K562 (cell line): ENCODE measurements around the gene WDR91. TPM values are rescaled to one million over a fixed set of nuclear protein-coding genes. Genes with fewer than 3 reads are reported as not detected.

ENCODE experiments used
- CBX5 ChIP-seq: IDR thresholded peaks from 2 replicates; pipeline ENCODE4 v1.6.1; 2014; ENCODE audit warnings: low read depth, borderline replicate concordance
- GTF2F1 ChIP-seq: IDR thresholded peaks from 2 replicates; pipeline ENCODE4 v1.6.1; 2011; ENCODE audit warnings: low read depth, low read length, improper control_type of control experiment
- HNRNPK ChIP-seq: fragments of 200-400 bp; formaldehyde crosslinking; IDR thresholded peaks from one replicate; pipeline ENCODE4 v1.6.1; 2018; ENCODE audit warnings: mild to moderate bottlenecking, low read depth, low read length; ENCODE audit not compliant: poor library complexity, severe bottlenecking
- HSF4 ChIP-seq: fragments of 250-450 bp; sonication (Bioruptor Pico); IDR thresholded peaks from 2 replicates; pipeline ENCODE4 v2.1.2; 2022; ENCODE audit warnings: mild to moderate bottlenecking, moderate library complexity, borderline replicate concordance
- KLF1 ChIP-seq: fragments of 450-650 bp; IDR thresholded peaks from 2 replicates; pipeline ENCODE4 v1.6.1; 2016; ENCODE audit warnings: missing genetic modification characterization, missing compliant biosample characterization
- KLF6 ChIP-seq: fragments of 250-450 bp; sonication (Bioruptor Pico); IDR thresholded peaks from 2 replicates; pipeline ENCODE4 v1.4.0; 2020; ENCODE audit warnings: mild to moderate bottlenecking, moderate library complexity, borderline replicate concordance
- MAZ ChIP-seq, 2 experiments: fragments of 450-650 bp in 1 of 2; sonication (generic) in 1 of 2; formaldehyde crosslinking; IDR thresholded peaks in 1 of 2; conservative IDR thresholded peaks in 1 of 2; 2 replicates each; pipeline versions ENCODE4 v1.4.0 to v1.5.0; 2020; ENCODE audit warnings: mild to moderate bottlenecking in 1 of 2, missing genetic modification reagents in 1 of 2
- MXI1 ChIP-seq: IDR thresholded peaks from 2 replicates; pipeline ENCODE4 v1.6.1; 2011; ENCODE audit warnings: low read depth, mild to moderate bottlenecking, improper control_type of control experiment, low read length
- NEUROD1 ChIP-seq: fragments of 150-350 bp; IDR thresholded peaks from 2 replicates; pipeline ENCODE4 v1.6.1; 2014; ENCODE audit warnings: borderline replicate concordance, low read length, low read depth; ENCODE audit not compliant: partially characterized antibody
- NFYB ChIP-seq: IDR thresholded peaks from 2 replicates; pipeline ENCODE4 v1.6.1; 2011; ENCODE audit warnings: mild to moderate bottlenecking, moderate library complexity; ENCODE audit not compliant: insufficient read length; ENCODE audit errors: extremely low read depth
- PHF20 ChIP-seq: fragments of 450-650 bp; IDR thresholded peaks from 2 replicates; pipeline ENCODE4 v1.6.1; 2018; ENCODE audit not compliant: partially characterized antibody
- POLR2H ChIP-seq: IDR thresholded peaks from 2 replicates; pipeline ENCODE4 v1.6.1; 2016; ENCODE audit warnings: missing genetic modification characterization, low read depth, mild to moderate bottlenecking, control low read depth, missing compliant biosample characterization, moderate library complexity
- PRMT5 ChIP-seq: sonication (generic); formaldehyde crosslinking; IDR thresholded peaks from 2 replicates; pipeline ENCODE4 v1.5.0; 2020; ENCODE audit warnings: missing genetic modification reagents
- PYGO2 ChIP-seq: fragments of 450-650 bp; IDR thresholded peaks from 2 replicates; pipeline ENCODE4 v1.6.1; 2016; ENCODE audit warnings: mild to moderate bottlenecking, missing genetic modification characterization, moderate library complexity, missing compliant biosample characterization
- RBM14 ChIP-seq: fragments of 200-400 bp; formaldehyde crosslinking; IDR thresholded peaks from 2 replicates; pipeline ENCODE4 v1.6.1; 2018; ENCODE audit warnings: low read depth, mild to moderate bottlenecking, low read length, moderate library complexity, borderline replicate concordance; ENCODE audit not compliant: insufficient read depth
- SAFB ChIP-seq: fragments of 200-400 bp; formaldehyde crosslinking; IDR thresholded peaks from 2 replicates; pipeline ENCODE4 v1.6.1; 2017; ENCODE audit warnings: low read depth, low read length, borderline replicate concordance
- SRSF1 ChIP-seq: fragments of 200-400 bp; formaldehyde crosslinking; IDR thresholded peaks from 2 replicates; pipeline ENCODE4 v1.6.1; 2017; ENCODE audit warnings: mild to moderate bottlenecking, low read depth, low read length, moderate library complexity
- TAL1 ChIP-seq: fragments of 450-650 bp; IDR thresholded peaks from 2 replicates; pipeline ENCODE4 v1.6.1; 2016; ENCODE audit warnings: mild to moderate bottlenecking
- TRIM28 ChIP-seq: fragments of 450-650 bp; IDR thresholded peaks from 2 replicates; pipeline ENCODE4 v1.6.1; 2017
- ZBTB5 ChIP-seq: fragments of 450-650 bp; IDR thresholded peaks from 2 replicates; pipeline ENCODE4 v1.6.1; 2017; ENCODE audit warnings: antibody characterized with exemption
- ZNF217 ChIP-seq: sonication (generic); formaldehyde crosslinking; IDR thresholded peaks from 2 replicates; pipeline ENCODE4 v1.8.0; 2022; ENCODE audit warnings: mild to moderate bottlenecking, missing genetic modification reagents
- ZNF316 ChIP-seq: fragments of 450-650 bp; IDR thresholded peaks from 2 replicates; pipeline ENCODE4 v1.6.1; 2016
- ZNF445 ChIP-seq: fragments of 250-450 bp; sonication (Bioruptor Pico); IDR thresholded peaks from 2 replicates; pipeline ENCODE4 v1.4.0; 2020; ENCODE audit warnings: low read depth, mild to moderate bottlenecking, moderate library complexity
- ZNF766 ChIP-seq: fragments of 200-800 bp; sonication (Bioruptor generic); conservative IDR thresholded peaks from 2 replicates; pipeline ENCODE4 v1.6.1; 2016; ENCODE audit warnings: missing genetic modification characterization, missing compliant biosample characterization
- polyA plus RNA-seq, 8 experiments: library from polyadenylated mRNA; depleted of rRNA in 4 of 8; stranded (reverse) in 5 of 8; unstranded in 3 of 8; fragments of >200 nt; fragmentation: Nextera tagmentation in 2 of 8; fragmentation: Illumina TruSeq in 1 of 8; extraction: Ambion mirVana in 2 of 8; extraction: Trizol in 1 of 8; gene quantifications; 2 replicates each; pipeline versions ENCODE4 v1.2.1 to v1.2.3, GENCODE V29; 2011 to 2014; ENCODE audit warnings: inconsistent platforms in 1 of 8, missing spikeins in 1 of 8
- total RNA-seq, 7 experiments: library from RNA; depleted of rRNA in 6 of 7; stranded (reverse); fragments of >200 nt in 6 of 7; fragmentation: Illumina TruSeq in 2 of 7; extraction: Trizol in 2 of 7; gene quantifications; 2 replicates each; pipeline versions ENCODE4 v1.2.1 to v1.2.3, GENCODE V29; 2011 to 2021; ENCODE audit warnings: low replicate concordance in 1 of 7
- TF ChIP-seq, protein P1 (sequence below): fragments of 450-650 bp; IDR thresholded peaks from 2 replicates; pipeline ENCODE4 v1.6.1; 2014; ENCODE audit warnings: low read depth, mild to moderate bottlenecking, moderate library complexity, borderline replicate concordance
- TF ChIP-seq, protein P2 (sequence below), 2 experiments: fragments of 450-650 bp; IDR thresholded peaks; 2 replicates each; pipeline ENCODE4 v1.6.1; 2016

WDR91 gene
- total and polyA plus RNA-seq, 9 of the 15 experiments (the other 6 are each of a cell fraction or from before 2014, with no cell fraction given), result 1.9 to 18.2 (median 9.8) TPM

DNA sequence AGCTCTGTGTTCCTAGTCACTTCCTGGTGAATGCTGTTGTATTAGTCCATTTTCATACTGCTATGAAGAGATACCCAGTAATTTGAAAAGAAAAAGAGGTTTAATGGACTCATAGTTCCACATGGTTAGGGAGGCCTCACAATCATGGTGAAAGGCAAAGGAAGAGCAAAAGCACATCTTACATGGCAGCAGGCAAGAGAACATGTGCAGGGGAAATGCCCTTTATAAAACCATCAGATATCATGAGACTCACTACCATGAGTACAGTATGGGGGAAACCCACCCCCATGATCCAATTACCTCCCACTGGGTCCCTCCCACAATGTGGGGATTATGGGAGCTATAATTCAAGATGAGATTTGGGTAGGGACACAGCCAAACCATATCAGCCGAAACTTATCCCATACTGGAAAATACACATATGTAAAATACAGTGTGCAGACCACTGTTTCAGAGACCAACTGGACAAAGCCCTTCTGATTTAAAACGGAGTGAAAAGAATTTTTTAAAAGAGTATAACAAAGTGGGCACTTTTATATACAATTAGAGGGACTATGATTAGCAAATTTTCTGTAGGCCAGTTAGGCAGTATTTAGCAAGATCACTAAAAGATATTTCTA, 48.8 kb downstream of the WDR91 start (continued):
- TF ChIP-seq ZNF445 (peak; percentile 59; the same call in 1 of the 2 replicates), MAZ (CRISPR knock-in tag; conservative IDR thresholded peaks at IDR 0.05 in 1 of 2, IDR thresholded peaks at IDR 0.05 in 1 of 2) (no peak), NFYB (no peak), PHF20 (no peak), PYGO2 (tag) (no peak), GTF2F1 (no peak), TRIM28 (peak; percentile 92), NEUROD1 (no peak), SAFB (no peak), ZNF217 (CRISPR knock-in tag) (no peak), PRMT5 (CRISPR knock-in tag) (no peak), TAL1 (no peak), HNRNPK (no peak), CBX5 (peak; percentile 83; the same call in 1 of the 2 replicates), ZNF766 (CRISPR knock-in tag) (peak; percentile 81), KLF1 (tag) (no peak), KLF6 (no peak), SRSF1 (no peak), RBM14 (no peak), ZNF316 (no peak), HSF4 (CRISPR knock-in tag) (no peak), ZBTB5 (no peak), POLR2H (0 out of 2 replicates have a peak, but pooled peaks have one; percentile 57), MXI1 (no peak)
- TF ChIP-seq, protein P1, sequence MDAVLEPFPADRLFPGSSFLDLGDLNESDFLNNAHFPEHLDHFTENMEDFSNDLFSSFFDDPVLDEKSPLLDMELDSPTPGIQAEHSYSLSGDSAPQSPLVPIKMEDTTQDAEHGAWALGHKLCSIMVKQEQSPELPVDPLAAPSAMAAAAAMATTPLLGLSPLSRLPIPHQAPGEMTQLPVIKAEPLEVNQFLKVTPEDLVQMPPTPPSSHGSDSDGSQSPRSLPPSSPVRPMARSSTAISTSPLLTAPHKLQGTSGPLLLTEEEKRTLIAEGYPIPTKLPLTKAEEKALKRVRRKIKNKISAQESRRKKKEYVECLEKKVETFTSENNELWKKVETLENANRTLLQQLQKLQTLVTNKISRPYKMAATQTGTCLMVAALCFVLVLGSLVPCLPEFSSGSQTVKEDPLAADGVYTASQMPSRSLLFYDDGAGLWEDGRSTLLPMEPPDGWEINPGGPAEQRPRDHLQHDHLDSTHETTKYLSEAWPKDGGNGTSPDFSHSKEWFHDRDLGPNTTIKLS, result no peak
- TF ChIP-seq, protein P2, sequence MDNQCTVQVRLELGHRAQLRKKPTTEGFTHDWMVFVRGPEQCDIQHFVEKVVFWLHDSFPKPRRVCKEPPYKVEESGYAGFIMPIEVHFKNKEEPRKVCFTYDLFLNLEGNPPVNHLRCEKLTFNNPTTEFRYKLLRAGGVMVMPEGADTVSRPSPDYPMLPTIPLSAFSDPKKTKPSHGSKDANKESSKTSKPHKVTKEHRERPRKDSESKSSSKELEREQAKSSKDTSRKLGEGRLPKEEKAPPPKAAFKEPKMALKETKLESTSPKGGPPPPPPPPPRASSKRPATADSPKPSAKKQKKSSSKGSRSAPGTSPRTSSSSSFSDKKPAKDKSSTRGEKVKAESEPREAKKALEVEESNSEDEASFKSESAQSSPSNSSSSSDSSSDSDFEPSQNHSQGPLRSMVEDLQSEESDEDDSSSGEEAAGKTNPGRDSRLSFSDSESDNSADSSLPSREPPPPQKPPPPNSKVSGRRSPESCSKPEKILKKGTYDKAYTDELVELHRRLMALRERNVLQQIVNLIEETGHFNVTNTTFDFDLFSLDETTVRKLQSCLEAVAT (IDR thresholded peaks at IDR 0.05), result no peak
